Measurements from ENCODE around the gene PSMA6.

DNA sequence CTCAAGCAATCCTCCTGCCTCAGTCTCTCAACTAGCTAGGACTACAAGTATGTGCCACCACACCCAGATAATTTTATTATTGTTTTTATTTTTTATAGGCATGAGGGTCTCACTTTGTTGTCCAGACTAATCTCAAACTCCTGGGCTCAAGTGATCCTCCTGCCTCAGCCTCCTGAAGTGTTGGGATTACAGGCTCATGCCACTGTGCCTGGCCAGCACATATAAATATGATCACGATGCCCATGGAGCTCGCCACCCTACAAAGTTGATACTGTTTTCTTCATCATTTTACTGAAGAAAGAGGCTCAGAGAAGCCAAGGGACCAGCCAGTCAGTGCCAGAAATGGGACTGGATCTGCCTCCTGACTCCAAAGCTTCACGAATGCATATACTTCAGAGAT lies 59.3 kb downstream of the PSMA6 start:
- no peak for TF ChIP-seq TAF1 (IDR thresholded peaks at IDR 0.05; ENCODE audit: low read depth)
- no peak for TF ChIP-seq CREB1 (IDR thresholded peaks at IDR 0.05; ENCODE audit: low read depth)
- TF ChIP-seq CEBPB (IDR thresholded peaks at IDR 0.05) = no peak
- TF ChIP-seq, protein P1, sequence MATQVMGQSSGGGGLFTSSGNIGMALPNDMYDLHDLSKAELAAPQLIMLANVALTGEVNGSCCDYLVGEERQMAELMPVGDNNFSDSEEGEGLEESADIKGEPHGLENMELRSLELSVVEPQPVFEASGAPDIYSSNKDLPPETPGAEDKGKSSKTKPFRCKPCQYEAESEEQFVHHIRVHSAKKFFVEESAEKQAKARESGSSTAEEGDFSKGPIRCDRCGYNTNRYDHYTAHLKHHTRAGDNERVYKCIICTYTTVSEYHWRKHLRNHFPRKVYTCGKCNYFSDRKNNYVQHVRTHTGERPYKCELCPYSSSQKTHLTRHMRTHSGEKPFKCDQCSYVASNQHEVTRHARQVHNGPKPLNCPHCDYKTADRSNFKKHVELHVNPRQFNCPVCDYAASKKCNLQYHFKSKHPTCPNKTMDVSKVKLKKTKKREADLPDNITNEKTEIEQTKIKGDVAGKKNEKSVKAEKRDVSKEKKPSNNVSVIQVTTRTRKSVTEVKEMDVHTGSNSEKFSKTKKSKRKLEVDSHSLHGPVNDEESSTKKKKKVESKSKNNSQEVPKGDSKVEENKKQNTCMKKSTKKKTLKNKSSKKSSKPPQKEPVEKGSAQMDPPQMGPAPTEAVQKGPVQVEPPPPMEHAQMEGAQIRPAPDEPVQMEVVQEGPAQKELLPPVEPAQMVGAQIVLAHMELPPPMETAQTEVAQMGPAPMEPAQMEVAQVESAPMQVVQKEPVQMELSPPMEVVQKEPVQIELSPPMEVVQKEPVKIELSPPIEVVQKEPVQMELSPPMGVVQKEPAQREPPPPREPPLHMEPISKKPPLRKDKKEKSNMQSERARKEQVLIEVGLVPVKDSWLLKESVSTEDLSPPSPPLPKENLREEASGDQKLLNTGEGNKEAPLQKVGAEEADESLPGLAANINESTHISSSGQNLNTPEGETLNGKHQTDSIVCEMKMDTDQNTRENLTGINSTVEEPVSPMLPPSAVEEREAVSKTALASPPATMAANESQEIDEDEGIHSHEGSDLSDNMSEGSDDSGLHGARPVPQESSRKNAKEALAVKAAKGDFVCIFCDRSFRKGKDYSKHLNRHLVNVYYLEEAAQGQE (IDR thresholded peaks at IDR 0.05; ENCODE audit: low read depth) = no peak
